HepG2 (cell line): Measurements from ENCODE around the gene PPP1R9B. TPM values are rescaled to one million over a fixed set of nuclear protein-coding genes. Genes with fewer than 3 reads are reported as not detected.

Experiments
- BCL6 ChIP-seq: IDR thresholded peaks from 2 replicates; pipeline ENCODE4 v1.6.1; 2016; ENCODE audit warnings: missing genetic modification reagents, missing compliant biosample characterization
- DDIT3 ChIP-seq: sonication (generic); formaldehyde crosslinking; IDR thresholded peaks from 2 replicates; pipeline ENCODE4 v1.4.0; 2020; ENCODE audit warnings: mild to moderate bottlenecking, missing genetic modification reagents
- DZIP1 ChIP-seq: sonication (generic); formaldehyde crosslinking; IDR thresholded peaks from 2 replicates; pipeline ENCODE4 v1.5.0; 2020; ENCODE audit warnings: mild to moderate bottlenecking, missing genetic modification reagents
- GLI4 ChIP-seq: sonication (generic); formaldehyde crosslinking; IDR thresholded peaks from 2 replicates; pipeline ENCODE4 v1.5.1; 2020; ENCODE audit warnings: missing genetic modification reagents, mild to moderate bottlenecking, moderate library complexity, borderline replicate concordance
- HNF4G ChIP-seq, 2 experiments: sonication (generic) in 1 of 2; formaldehyde crosslinking in 1 of 2; IDR thresholded peaks; 2 replicates each; pipeline versions ENCODE4 v1.4.0 to v1.6.1; 2011 to 2020; ENCODE audit warnings: borderline replicate concordance in 2 of 2, low read depth in 2 of 2, mild to moderate bottlenecking in 2 of 2, low read length in 1 of 2, missing genetic modification reagents in 1 of 2, moderate library complexity in 1 of 2
- HOMEZ ChIP-seq: IDR thresholded peaks from 2 replicates; pipeline ENCODE4 v1.6.1; 2016; ENCODE audit warnings: low read depth
- KAT7 ChIP-seq: IDR thresholded peaks from 2 replicates; pipeline ENCODE4 v1.6.1; 2018; ENCODE audit warnings: borderline replicate concordance, missing compliant biosample characterization
- NAIF1 ChIP-seq: sonication (generic); formaldehyde crosslinking; IDR thresholded peaks from 2 replicates; pipeline ENCODE4 v1.5.0; 2020; ENCODE audit warnings: mild to moderate bottlenecking, missing genetic modification reagents, borderline replicate concordance
- NR2C2 ChIP-seq: sonication (generic); formaldehyde crosslinking; IDR thresholded peaks from 2 replicates; pipeline ENCODE4 v1.4.0; 2020; ENCODE audit warnings: missing genetic modification reagents, mild to moderate bottlenecking, moderate library complexity, borderline replicate concordance
- NRL ChIP-seq: sonication (generic); formaldehyde crosslinking; IDR thresholded peaks from 2 replicates; pipeline ENCODE4 v1.5.0; 2020; ENCODE audit warnings: missing genetic modification reagents, mild to moderate bottlenecking, moderate library complexity, borderline replicate concordance
- SMARCE1 ChIP-seq: fragments of 450-650 bp; IDR thresholded peaks from 2 replicates; pipeline ENCODE4 v1.6.1; 2017; ENCODE audit warnings: borderline replicate concordance
- ZNF281 ChIP-seq: sonication (generic); formaldehyde crosslinking; IDR thresholded peaks from 2 replicates; pipeline ENCODE4 v1.4.0; 2020; ENCODE audit warnings: missing genetic modification reagents, borderline replicate concordance
- ZNF597 ChIP-seq: sonication (generic); formaldehyde crosslinking; IDR thresholded peaks from 2 replicates; pipeline ENCODE4 v1.5.0; 2020; ENCODE audit warnings: missing genetic modification reagents
- ZNF713 ChIP-seq: sonication (generic); formaldehyde crosslinking; IDR thresholded peaks from 2 replicates; pipeline ENCODE4 v1.4.0; 2020; ENCODE audit warnings: mild to moderate bottlenecking, missing genetic modification reagents
- polyA plus RNA-seq, 8 experiments: library from polyadenylated mRNA; depleted of rRNA in 3 of 8; stranded (reverse) in 7 of 8; unstranded in 1 of 8; fragments of >200 nt; fragmentation: Illumina TruSeq in 4 of 8; extraction: Trizol in 4 of 8; gene quantifications; 2 replicates each; pipeline versions ENCODE4 v1.2.1 to v1.2.3, GENCODE V29; 2011 to 2016; ENCODE audit warnings: low read depth in 4 of 8, missing spikeins in 1 of 8, mixed read lengths in 1 of 8; ENCODE audit not compliant: insufficient read depth in 1 of 8
- total RNA-seq, 5 experiments: library from RNA; depleted of rRNA; stranded (reverse); fragments of >200 nt; fragmentation: Illumina TruSeq; extraction: Trizol; gene quantifications; 2 replicates each; pipeline ENCODE4 v1.2.3, GENCODE V29; 2016; ENCODE audit warnings: low read depth in 1 of 5
- TF ChIP-seq, protein P1 (sequence below): sonication (generic); formaldehyde crosslinking; IDR thresholded peaks from 2 replicates; pipeline ENCODE4 v1.4.0; 2020; ENCODE audit warnings: mild to moderate bottlenecking, missing genetic modification reagents

Gene PPP1R9B
- total and polyA plus RNA-seq, 2 of the 13 experiments (the other 11 are each of a cell fraction or from before 2014, with no cell fraction given): 9.4 to 15.8 TPM

DNA sequence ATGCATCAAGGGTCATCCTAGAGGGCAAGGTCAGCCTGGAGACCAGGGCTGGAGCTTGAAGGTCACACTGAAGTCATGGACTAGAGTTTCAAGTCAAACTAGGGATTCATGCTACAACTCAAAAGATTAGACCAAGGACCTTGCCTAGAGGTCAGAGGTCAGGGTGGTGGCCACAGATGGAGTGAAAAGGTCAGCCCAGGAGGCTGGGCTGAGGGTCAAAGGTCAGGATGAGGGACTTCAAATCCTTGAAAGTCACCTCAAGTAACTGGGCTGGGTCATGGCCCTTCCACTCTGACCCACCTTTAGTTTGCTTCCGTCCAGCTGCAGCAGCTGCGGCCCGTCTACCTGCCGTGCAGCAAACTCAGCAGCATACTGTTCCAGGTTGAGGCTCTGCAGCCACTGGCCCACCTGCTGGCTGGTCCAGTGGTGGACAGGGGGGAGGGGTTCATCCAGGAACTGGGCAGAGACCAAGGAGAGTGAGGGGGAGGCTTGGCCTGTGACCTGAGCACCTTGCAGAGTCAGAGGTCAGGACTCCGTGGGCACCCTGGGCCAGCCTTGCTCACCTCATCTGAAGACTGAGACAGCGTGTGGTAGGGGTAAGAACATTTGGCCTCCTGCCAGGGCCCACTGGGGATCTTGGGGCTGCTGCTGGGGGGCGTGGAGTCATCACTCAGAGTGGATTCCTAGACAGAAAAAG, 36.7 kb downstream of the PPP1R9B start (continued):
- TF ChIP-seq DDIT3 (CRISPR knock-in tag) (no peak), HNF4G (IDR thresholded peaks at IDR 0.05; ENCODE audit: borderline replicate concordance, low read depth, low read length) (no peak), HNF4G (CRISPR knock-in tag; IDR thresholded peaks at IDR 0.05; ENCODE audit: borderline replicate concordance, low read depth) (no peak), ZNF713 (no peak), BCL6 (CRISPR knock-in tag) (no peak), NR2C2 (CRISPR knock-in tag) (peak; percentile 57; the same call in 1 of the 2 replicates), DZIP1 (CRISPR knock-in tag) (no peak), KAT7 (CRISPR knock-in tag) (no peak), ZNF281 (CRISPR knock-in tag) (peak; percentile 18; the same call in 1 of the 2 replicates), HOMEZ (CRISPR knock-in tag) (no peak), NAIF1 (CRISPR knock-in tag) (no peak), NRL (CRISPR knock-in tag) (no peak), SMARCE1 (no peak), GLI4 (CRISPR knock-in tag) (no peak), ZNF597 (CRISPR knock-in tag) (no peak)
- TF ChIP-seq, protein P1, sequence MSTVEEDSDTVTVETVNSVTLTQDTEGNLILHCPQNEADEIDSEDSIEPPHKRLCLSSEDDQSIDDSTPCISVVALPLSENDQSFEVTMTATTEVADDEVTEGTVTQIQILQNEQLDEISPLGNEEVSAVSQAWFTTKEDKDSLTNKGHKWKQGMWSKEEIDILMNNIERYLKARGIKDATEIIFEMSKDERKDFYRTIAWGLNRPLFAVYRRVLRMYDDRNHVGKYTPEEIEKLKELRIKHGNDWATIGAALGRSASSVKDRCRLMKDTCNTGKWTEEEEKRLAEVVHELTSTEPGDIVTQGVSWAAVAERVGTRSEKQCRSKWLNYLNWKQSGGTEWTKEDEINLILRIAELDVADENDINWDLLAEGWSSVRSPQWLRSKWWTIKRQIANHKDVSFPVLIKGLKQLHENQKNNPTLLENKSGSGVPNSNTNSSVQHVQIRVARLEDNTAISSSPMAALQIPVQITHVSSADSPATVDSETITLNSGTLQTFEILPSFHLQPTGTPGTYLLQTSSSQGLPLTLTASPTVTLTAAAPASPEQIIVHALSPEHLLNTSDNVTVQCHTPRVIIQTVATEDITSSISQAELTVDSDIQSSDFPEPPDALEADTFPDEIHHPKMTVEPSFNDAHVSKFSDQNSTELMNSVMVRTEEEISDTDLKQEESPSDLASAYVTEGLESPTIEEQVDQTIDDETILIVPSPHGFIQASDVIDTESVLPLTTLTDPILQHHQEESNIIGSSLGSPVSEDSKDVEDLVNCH: no peak
